HG03575 (cell line): ENCODE data around the gene PPP3CA.
"Not testable (repeated sequence)": the region's sequence is repeated elsewhere in the genome, so short reads cannot be mapped to it uniquely, and the experiment has no call there.

ENCODE experiments used
- ATAC-seq: cut with Tn5 transposase; IDR thresholded peaks from one replicate; pipeline ENCODE4 v1.9.1; 2021; ENCODE audit not compliant: unreplicated experiment, insufficient number of reproducible peaks, low FRiP score; ENCODE audit errors: extremely low read depth

PPP3CA gene

GRCh38 chr4:101010987-101011386 lies 336.3 kb downstream of the PPP3CA start:
- no peak for ATAC-seq

GRCh38 chr4:101009471-101009870 lies 337.9 kb downstream of the PPP3CA start:
- ATAC-seq: no peak

DNA sequence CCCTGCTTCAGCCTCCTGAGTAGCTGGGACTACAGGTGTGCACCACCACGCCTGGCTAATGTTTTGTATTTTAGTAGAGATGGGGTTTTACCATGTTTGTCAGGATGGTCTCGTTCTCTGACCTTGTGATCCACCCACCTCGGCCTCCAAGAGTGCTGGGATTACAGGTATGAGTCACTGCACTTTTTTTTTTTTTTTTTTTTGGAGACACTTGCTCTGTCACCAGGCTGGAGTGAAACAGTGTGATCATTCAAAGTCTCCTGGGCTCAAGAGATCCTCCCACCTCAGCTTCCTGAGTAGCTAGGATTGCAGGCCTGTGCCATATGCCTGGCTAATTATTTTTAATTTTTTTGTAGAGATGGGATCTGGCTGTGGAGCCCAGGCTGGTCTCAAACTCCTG lies 338.8 kb downstream of the PPP3CA start:
- ATAC-seq: no peak

DNA sequence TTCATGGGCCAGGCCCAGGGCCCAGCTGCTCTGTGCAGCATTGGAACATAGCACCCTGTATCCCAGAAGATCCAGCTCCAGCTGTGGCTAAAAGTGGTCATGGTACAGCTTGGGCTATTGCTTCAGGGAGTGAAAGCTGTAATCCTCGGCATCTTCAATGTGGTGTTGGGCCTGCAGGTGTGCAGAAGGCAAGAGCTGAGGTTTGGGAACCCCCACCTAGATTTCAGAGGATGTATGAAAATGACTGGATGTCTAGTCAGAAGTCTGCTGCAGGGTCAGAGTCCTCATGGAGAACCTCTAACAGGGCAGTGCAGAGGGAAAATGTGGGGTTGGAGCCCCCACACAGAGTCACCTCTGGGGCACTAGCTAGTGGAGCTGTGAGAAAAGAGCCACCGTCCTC lies 341.7 kb downstream of the PPP3CA start:
- no peak for ATAC-seq

GRCh38 chr4:101000496-101000895 lies 346.8 kb downstream of the PPP3CA start:
- no peak for ATAC-seq

GRCh38 chr4:100995671-100996070 lies 351.7 kb downstream of the PPP3CA start:
- ATAC-seq: no peak

DNA sequence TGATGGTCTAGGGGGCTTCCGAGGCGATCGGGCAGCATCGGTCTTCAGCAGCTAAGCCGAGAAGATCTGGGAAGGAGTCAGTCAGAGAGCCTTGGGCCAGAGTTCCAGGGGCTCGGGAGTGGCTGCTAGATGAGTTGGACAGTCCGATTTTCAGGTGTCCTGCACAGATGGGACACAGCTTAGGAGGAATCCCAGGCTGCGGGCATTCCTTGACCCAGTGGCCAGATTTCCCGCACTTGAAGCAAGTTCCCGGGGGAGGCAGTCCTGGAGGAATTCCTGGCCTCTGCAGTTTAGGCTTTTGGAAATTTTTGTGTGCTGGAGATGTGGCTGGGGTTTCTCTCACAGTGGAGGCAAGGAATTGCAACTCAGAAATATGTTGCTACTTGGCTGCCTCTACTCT lies 352.3 kb downstream of the PPP3CA start:
- ATAC-seq: not testable (repeated sequence)

GRCh38 chr4:100991332-100992069 lies 355.8 kb downstream of the PPP3CA start:
- ATAC-seq: not testable (repeated sequence)

GRCh38 chr4:100989401-100989800 lies 357.9 kb downstream of the PPP3CA start:
- no peak for ATAC-seq

GRCh38 chr4:100988876-100989275 lies 358.4 kb downstream of the PPP3CA start:
- ATAC-seq: no peak

DNA sequence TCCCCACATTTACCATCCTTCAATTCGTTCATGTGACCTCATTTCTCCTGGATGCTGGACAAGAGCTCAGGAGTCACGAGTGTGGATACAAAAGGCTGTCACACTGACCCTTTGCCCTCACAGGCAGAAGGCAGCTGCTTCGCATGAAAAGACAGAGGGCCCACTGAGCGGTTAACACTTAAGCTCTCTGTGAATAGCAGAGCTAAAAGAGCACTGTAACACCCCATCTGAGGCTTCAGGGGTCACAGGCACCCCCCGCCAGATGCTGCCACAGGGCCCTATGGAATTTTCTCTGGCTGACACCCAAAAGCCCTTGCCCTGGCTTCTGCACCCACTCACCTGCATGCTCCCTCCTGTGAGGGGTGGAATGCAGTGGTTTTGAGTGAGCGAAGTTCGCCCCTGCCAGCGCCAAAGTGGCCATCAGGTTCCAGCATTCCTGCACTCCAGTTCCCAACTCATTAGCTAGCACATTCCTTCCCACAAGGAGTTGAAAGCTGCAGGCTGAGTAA lies 360.9 kb downstream of the PPP3CA start:
- no peak for ATAC-seq

DNA sequence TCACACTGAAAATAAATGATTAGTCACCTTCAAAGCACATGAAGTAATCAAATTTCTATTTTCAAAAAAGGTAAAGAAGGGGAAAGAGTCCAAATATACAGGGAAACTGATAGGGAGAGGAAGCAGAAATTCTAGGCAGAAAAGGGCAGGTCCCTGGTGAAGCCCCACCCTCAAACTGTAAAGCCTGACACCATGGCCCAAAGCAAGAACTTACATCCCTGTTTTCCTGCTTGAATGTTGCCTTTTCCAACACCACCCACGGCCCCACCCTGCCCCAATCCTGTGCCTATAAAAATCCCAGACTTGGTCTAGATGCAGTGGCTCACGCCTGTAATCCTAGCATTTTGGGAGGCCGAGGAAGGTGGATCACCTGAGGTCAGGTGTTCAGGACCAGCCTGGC lies 361.8 kb downstream of the PPP3CA start:
- ATAC-seq: no peak

DNA sequence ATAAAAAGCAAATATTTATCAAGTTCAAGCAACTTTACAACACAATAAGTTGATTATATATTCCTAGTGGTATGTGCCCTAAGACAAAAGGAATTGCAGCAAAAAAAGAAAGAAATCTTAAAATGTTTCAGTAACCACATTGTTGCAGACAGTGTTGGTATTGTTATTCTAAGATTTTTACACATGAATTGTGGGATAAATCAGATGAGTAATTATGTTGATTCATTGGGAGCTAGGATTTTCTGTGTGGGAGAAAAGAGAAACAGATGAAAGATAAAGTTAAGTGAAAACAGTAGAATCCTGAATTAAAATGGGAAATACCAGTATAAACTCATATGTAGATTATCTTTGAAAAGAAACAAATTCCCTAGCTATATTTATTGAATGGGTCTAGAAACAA lies 362.4 kb downstream of the PPP3CA start:
- no peak for ATAC-seq

DNA sequence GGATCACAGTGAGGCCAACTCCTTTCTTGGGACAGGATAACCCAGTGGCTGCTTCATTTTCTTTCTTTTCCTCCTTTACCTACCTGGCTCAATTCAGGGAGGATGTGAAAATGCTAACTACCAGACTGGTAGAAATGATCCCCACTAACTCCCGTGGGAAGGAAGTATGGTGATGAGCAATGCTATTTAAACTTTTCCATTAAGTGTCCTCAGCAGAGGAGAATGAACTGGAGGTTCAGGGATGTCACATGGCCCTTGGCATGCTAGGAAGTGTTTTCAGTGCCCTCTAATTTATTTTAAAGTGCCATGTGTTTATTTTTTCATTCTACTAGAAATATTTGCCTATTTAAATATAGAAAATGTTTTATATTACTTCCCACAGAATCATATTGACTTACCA lies 363.9 kb downstream of the PPP3CA start:
- no peak for ATAC-seq

- no peak for ATAC-seq
Measured at GRCh38 chr4:100982345-100982744, 365.0 kb downstream of the PPP3CA start.

DNA sequence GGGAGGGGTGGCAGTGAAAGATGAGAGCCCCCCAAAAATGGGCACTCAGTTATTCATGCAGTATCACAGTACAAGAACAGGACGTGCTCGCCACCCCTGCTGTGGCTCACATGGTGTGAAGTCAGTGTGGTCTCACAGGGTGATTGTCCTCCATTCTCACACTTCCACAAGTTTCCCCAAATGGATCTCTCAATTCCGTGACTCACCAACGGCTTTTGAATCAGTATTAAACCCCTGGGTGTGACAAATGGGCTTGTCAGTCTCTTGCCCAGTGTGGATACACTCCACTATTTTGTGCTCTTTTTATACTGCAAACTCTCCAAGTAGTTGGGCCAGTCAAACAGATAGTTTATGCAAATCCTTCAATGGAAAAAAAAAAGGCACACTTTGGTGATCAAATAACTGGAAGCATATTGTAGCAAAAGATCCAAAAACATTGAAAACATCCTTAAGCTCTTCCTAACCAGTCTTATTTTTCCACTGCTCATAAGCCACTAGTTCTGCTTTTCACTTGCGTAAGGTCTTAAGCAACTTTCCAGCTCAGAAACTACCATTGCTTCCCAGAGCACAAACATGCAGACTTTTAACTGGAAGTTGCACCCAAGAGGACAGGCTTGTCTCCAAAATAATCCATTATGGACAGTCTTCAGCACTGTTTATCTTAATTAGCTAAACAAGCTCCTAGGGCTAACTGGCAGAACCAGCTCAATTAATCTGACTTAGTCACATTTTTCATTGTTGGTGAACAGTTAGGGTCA lies 365.7 kb downstream of the PPP3CA start:
- ATAC-seq: no peak

DNA sequence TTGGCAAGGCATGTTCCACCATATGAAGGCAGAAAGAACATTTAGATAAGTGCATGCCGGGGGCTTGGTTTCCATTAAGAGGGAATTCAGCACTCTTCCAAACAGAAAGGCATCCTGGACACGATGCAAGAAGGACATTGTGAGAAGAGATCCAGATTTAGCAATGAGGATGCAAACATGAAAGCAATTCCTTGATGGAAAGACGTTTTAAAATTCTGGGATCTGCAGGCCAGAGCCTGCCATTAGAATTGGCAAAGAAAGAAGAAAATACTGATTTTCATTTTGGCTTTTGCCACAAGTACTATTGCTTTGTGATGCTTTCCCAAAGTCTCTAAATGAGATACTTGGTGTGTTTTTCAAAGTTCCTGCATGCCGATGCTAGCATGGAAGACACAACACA lies 367.6 kb downstream of the PPP3CA start:
- ATAC-seq: no peak

DNA sequence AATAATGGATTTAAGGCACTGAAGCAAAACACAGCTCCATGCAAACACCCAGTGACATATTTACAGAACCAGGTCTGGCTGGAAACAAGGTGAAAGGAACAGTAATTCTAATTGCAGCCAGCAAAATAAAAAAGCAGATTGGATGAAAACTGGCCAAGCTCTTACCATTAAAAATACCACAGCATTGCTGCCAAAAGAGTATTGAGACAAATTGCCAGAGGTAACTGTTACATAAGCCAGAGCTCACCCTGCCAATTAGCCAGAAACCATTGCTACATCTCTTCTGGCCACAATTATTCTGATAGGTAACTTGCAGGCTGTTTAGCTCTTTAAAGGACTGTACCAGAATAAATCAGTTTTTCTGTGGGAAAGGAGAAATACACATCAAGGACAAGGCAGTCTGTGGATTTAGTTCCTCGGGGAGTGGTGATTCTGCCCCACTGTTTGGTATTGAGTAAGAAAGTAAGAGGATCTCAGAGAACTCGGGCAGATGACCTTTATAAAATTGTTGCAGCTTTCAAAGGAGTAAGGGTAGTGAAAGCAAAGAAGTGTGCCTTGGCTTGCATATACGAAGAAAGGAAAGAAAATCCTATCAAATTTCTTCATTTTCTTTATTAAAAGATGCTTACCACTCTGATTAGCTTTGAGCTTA lies 369.5 kb downstream of the PPP3CA start:
- ATAC-seq: no peak

DNA sequence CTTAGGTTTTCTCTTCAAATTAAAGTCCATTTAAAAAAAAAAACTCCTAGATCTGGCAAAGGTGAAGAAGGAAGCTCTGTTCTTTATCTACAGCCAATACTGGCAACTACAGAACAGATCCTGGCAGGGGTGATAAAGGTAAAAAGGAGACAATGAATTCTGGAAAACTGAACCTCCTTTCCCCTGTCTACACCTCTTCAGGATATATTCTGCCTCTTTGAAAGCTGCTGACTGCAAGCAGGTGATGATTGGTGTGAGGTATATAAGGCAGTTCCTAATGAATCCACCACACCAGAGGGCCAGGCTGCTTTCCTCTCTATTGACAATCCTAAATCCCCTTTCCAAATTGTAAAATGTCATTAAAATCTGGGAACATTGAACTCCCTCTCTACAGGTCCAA lies 370.1 kb downstream of the PPP3CA start:
- ATAC-seq: no peak
